GM12892 (cell line): ENCODE data around the gene COMMD10.

Experiments
- DNase-seq: peaks from one replicate; pipeline ENCODE4 v3.0.0; 2011; ENCODE audit not compliant: insufficient read length
- FAIRE-seq: peaks from 2 replicates; lab custom pipeline; 2011; peaks lifted over from hg19 to GRCh38; lab: Jason Lieb, UNC
- POLR2A ChIP-seq: IDR thresholded peaks from 2 replicates; pipeline ENCODE4 v1.6.1; 2011; ENCODE audit warnings: low read depth, low read length, control low read depth
- POLR2AphosphoS5 ChIP-seq: IDR thresholded peaks from 2 replicates; pipeline ENCODE4 v1.6.1; 2011; ENCODE audit warnings: low read depth, low read length, control low read depth
- TAF1 ChIP-seq: IDR thresholded peaks from 2 replicates; pipeline ENCODE4 v1.6.1; 2011; ENCODE audit warnings: low read depth, mild to moderate bottlenecking, control low read depth, low read length, borderline replicate concordance

Gene COMMD10

DNA sequence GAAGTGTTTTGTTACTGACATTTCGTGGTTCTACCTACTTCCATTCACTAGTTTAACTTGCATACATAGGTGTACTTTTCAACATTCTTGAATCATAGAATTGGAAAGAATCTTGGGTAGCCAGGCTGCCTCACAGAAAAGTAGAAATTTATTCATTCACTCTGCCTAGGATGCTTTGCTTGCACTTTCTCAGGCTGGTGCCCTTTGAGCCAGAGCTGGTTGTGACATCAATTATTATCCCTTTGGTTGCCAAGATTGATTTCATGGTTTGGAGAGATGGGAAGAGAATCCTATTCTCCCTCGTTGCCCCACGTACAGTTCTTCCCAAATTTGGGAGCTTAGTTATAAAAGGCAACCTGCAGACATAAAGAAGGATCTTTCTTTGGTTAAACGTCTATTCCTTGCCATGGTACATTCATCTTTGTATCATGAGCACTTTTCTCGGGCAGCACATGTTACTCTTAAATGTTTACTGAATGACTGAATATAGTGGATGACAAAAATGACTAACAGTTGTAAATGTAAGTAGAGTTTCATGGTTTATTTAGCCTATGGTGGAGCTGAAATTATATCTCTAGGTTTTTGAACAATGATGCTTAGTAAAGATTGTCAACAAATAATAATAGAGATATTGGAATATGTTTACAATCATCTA lies 195.5 kb downstream of the COMMD10 start:
- TF ChIP-seq TAF1 (no peak), POLR2A (no peak)
- no peak for DNase-seq
- FAIRE-seq, result peak; percentile 17

DNA sequence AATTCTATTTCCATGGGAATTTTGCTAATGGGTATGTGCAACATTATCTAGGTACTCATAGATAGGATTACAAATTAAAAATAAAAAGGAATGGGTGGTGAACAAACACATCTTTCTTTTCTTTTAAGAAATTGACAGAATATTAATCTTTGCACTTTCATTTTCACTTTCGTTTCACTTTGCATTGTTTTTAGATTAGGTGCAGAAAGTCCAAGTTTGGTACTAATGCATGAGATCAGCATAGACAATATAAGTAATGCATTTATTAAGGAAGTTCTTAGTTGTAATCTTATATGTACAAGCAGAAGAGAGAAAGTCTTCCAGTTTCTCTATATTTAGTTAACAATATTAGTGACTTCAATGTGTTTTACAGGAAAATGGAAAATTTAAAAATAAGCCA lies 196.5 kb downstream of the COMMD10 start:
- DNase-seq, result no peak
- FAIRE-seq, result no peak
- TF ChIP-seq POLR2A (no peak), POLR2AphosphoS5 (no peak), TAF1 (no peak)

DNA sequence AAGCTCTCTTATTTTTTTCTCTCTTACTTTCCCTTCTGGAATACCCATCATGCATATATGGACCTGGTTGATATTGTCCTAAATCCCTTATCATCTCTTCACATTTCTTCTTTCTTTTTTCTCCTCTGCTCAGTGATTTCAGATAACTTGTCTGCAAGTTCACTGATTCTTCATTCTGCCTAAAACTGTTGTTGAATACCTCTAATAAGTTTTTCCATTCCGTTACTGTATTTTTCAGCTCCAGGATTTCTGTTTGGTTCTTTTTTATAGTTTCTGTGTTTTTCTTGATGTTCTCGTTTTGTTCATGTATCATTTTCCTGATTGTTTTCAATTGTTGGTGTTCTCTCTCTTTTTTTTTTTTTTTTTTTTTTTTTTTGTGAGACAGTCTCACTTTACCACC lies 203.7 kb downstream of the COMMD10 start:
- TF ChIP-seq TAF1, result no peak
- no peak for TF ChIP-seq POLR2AphosphoS5
- no peak for TF ChIP-seq POLR2A
- DNase-seq (no peak), FAIRE-seq (no peak)

DNA sequence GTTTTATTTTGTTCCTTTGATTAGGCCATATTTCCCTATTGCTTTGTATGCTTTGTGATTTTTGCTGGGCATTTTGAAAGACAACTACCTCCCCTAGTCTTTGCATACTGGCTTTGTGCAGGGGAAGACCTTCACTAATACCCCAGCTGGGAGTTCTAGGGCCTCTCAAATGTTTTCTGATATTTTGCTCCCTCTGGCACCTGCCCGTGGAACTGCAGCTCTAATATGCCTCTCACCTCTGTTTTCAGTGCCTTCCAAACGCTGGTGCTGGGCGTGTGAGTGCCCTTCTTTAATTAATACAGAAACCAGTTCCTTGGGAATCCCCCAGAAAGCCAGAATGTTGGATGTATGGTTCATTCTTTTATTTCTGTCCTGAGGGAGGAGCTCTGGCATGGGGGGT lies 204.5 kb downstream of the COMMD10 start:
- DNase-seq, result no peak
- no peak for FAIRE-seq
- no peak for TF ChIP-seq TAF1
- TF ChIP-seq POLR2AphosphoS5, result no peak
- no peak for TF ChIP-seq POLR2A

DNA sequence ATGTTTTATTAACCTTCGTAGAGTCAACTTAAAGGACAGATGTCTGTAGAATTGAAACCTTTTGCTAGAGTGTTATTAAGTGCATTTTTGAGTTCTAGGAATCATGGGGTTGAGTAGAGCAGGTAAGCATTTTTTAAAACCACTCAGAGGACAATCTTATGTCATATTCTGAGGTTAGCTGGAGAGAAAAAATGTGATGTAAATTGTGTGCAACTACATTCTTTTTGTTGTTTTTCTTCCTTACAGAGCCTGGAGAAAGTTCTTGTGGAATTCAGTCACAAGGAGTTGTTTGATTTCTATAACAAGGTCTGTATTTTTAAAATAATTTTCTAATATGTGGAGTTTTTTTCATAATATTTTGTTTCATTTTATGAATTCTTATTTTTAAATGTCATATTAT lies 206.4 kb downstream of the COMMD10 start:
- TF ChIP-seq TAF1, result no peak
- TF ChIP-seq POLR2A, result no peak
- no peak for TF ChIP-seq POLR2AphosphoS5
- DNase-seq (no peak), FAIRE-seq (no peak)

DNA sequence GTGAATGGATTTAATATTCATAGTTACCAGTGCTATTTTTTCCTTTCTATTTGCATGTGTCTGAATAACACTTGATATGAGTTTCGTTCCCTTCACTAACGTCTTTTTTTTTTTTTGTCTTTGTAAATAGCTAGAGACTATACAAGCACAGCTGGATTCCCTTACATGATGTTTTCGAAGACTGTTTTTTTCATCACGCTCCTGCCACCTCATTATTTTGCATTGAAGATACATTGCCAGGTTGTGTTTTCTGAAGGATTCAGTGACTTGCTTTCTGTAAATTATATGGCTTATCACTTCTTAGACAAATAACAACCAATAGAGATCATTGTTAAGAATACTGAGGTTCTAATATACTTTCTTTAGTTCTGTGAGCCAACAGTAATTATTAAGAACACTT lies 207.5 kb downstream of the COMMD10 start:
- FAIRE-seq (no peak), DNase-seq (no peak)
- TF ChIP-seq TAF1, result no peak
- no peak for TF ChIP-seq POLR2A
- TF ChIP-seq POLR2AphosphoS5, result no peak

DNA sequence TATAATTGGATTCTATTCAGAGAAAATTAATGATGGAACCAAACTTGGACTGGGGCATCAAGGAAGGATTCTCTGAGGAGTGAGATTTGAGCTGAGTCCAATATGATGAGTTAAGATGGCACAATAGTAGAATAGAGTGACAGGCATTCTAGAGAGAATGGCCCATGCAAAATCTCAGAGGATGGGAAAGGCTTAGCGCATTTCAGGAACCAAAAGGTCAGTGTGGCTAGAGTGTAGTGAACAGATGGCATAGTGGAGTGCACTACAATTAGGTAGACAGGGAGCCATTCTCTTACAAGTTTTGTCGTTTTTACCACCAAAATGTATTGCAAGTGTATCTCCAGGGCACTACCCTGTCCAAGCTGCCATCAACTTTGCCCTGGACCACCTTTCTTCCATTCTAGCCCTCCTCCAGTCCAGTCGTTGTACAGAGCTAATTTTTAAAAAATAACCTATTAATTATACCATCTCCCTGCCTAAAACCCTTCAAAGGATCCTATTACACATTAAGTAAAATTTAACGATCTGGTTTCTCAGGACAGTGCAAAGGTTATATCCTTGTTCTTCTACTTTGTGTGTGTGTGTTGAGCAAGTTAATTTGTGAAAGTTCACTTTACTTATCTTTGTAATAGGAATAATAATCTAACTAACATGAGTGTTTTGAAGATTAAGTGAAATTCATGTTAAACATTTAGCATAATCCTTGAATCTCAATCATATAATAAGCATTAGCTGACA lies 211.7 kb downstream of the COMMD10 start:
- no peak for TF ChIP-seq TAF1
- TF ChIP-seq POLR2A, result no peak
- no peak for TF ChIP-seq POLR2AphosphoS5
- DNase-seq, result no peak
- FAIRE-seq, result no peak

DNA sequence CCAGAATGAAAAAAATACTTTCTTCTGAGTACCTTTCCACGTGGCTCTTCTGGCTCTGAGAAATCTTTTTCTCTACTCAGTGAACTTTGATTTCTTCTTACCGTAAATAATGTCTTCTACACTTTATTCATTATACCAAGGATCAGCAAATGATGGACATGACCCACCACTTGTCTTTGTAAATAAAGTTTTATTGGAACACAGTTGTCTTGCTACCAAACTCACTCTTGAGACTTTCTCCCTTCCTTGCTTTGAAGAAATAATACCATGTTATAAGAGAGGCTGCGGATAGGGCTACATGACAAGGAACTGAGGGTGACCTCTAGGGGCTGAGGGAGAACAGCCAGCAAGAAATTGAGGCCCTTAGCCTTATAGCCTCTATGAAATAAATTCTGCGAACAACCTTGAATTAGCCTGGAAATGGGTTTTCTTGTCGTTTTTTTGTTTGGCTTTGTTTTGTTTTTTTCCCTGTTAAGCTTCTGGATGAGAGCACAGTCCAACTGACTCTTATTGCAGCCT lies 212.5 kb downstream of the COMMD10 start:
- no peak for TF ChIP-seq POLR2AphosphoS5
- no peak for TF ChIP-seq TAF1
- TF ChIP-seq POLR2A, result no peak
- FAIRE-seq, result no peak

DNA sequence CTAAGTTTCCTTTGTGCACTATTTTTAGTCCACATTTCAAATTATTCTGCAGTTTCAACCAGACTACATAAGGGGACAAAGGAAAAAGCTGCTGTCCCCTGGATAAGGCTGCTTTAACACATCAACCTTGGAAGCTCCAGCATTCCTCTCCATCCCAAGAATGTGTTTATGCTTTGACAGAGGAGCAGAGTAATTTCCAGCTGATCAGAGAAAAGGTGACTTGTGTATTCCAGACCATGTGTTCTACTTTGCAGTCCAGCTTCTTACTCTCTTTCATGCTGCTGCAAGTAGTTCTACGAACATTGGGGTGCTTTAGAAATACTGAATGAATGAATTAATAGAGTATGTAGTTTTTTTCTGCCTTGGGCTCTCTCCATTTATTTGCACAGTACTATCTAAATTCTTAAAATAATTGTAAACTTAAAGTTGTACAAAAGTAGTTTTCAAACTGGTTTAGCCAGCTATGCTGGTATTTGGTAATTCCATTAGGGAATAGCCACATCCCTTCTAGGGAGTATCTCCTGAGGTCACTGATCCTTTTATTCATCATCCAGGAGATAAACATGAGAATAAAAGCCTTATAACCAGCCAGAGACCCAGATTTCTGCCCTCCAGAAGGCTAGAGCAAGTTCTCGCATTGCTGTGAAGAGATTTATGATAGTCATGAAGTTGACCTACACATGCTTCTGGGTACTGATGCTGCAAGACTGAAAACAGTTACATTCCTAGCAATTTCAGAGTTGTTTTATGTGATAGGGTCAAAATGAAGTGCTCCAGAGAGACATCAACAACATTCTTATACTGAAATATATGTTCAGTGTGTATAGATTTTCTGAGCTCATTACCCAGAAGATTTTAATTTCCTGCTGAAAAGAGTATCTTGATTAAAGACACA lies 215.2 kb downstream of the COMMD10 start:
- DNase-seq, result no peak
- TF ChIP-seq TAF1 (no peak), POLR2A (no peak), POLR2AphosphoS5 (no peak)
- FAIRE-seq, result no peak

More for the DNA sequence above, 212.5 kb downstream of the COMMD10 start:
- DNase-seq, result no peak

DNA sequence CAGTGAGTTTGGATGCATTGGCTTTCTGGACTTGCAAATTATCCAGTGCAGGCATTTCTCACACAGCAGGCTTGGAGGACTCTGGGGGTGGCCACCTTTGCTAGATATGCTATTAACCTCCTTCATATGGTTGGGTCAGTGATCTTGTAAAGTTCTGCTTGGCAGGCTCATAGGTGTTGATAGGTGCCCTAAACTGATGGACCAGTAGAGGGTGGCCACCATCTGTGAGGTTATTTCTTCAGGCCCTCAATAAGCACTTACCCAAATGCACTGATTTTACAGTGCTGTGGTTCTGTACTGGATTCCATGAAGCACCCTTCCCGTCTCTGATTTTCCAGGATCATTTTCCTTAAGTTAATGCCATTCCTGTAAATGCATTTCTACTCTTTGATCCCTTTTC lies 216.3 kb downstream of the COMMD10 start:
- DNase-seq (no peak), FAIRE-seq (no peak)
- no peak for TF ChIP-seq TAF1
- no peak for TF ChIP-seq POLR2AphosphoS5
- no peak for TF ChIP-seq POLR2A

DNA sequence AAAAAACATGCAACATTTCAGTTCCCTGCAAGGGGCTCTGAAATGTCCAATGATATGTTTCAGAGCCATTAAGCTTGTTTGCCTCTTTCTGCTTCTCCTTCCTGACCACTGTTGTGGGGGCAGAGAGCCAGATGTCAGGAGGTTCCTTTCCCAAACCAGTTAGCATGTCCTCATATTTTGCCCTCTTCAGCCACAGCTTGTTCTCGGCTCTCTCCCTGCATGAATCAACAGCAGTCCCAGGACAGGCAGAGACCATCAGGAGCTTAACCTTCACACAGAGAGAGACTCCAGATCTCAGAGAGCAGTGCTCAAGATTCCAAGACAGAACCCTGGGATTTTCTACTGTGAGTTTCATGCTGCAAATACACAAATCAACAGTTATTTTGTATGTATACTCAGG lies 218.5 kb downstream of the COMMD10 start:
- no peak for DNase-seq
- FAIRE-seq, result no peak
- TF ChIP-seq POLR2AphosphoS5, result no peak
- TF ChIP-seq TAF1, result no peak
- no peak for TF ChIP-seq POLR2A
